Renal pelvis (tissue), 4 donors: ENCODE measurements around the gene C17orf113. TPM values are rescaled to one million over a fixed set of nuclear protein-coding genes. Genes with fewer than 3 reads are reported as not detected.

Experiments
- DNase-seq: peaks from one replicate; pipeline ENCODE4 v3.0.0-alpha.2; 2013
- polyA plus RNA-seq, 3 donors: library from polyadenylated mRNA; unstranded; fragments of 120-200 nt; gene quantifications; one replicate each; pipeline ENCODE4 v1.2.1, GENCODE V29; 2013; ENCODE audit not compliant: insufficient read length in 3 of 3

C17orf113 gene
- polyA plus RNA-seq, 3 donors: 3.8 to 6.2 (median 5.5) TPM

DNA sequence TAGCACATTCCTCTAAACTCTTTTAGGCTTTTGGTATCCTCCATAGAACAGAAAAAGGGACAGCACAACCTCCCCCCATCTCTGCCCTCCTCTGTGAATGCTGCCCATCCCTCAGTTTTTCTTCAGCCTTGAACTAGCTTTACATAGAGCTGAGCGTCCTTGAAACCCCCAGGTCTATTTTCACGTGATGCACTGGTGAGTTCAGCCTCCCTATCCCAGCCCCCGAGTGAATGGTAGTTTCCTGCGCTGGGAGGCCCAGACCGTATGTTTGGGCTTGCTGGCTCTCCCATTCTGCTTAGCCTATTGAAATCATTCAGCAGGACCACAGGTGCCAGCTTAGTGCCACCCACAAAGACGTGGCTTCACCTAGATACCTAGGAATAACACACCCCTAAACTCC, 25.4 kb upstream of the C17orf113 start:
- no peak for DNase-seq

GRCh38 chr17:42072323-42073187, 22.2 kb upstream of the C17orf113 start:
- no peak for DNase-seq

DNA sequence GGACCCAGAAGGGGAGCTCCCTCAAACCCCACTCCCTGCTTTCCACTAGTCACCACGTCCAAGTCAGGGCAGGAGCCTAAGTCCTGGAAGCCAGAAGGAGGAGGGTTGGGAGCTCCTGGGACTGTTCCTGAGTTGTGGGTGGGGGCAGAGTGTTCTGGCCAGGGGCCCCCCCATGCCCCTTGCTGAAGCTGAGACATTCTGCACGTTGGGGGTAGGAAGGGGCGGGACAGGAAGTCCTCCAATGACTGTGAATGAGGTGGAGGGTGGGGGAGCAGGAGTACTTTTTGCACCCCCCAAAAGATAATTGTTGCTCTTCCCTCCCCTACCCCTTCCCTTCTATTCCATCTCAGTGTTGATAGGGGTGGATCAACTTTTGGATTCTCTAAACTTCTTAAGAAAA, 21.4 kb upstream of the C17orf113 start:
- DNase-seq: no peak

- DNase-seq: no peak
Measured at GRCh38 chr17:42068979-42069378, 18.6 kb upstream of the C17orf113 start.

GRCh38 chr17:42067371-42068091, 17.1 kb upstream of the C17orf113 start:
- DNase-seq: peak; percentile 54

DNA sequence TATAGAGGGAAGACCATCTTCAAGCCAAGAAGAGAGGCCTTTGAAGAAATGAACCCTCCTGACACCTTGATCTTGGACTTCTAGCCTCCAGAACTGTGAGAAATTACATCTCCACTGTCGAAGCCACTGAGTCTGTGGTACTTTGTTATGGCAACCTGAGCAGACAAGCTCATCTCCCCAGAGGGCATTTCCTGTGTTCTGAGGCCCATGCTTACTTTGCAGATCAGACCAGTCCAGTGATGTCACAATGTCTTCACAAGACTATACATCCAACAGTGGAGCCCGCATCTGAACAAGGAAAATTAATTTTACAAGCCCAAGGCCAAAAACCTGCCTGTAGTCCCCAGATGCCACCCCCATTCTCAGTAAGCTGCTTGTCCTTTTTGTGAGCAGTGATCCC, 14.8 kb upstream of the C17orf113 start:
- no peak for DNase-seq

DNA sequence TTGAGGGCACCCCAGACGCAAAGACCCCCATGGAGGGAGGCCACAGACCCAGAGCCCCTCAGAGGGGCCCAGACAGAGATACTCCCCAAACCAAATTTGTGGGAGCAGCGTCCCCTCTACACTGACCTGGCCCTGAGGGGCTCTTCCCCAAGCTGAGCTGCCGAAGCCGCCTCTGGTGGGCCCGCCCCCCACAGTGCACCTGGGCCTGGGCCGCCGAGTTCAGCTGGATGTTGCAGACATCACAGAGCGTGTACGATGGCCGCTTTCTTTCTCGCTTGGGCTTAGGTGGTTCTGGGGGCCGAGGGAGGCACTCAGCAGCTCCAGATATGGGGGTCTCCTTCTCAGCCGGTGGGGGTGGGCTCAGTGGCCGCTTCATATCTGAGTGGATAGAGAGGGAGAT, 12.3 kb upstream of the C17orf113 start:
- no peak for DNase-seq

DNA sequence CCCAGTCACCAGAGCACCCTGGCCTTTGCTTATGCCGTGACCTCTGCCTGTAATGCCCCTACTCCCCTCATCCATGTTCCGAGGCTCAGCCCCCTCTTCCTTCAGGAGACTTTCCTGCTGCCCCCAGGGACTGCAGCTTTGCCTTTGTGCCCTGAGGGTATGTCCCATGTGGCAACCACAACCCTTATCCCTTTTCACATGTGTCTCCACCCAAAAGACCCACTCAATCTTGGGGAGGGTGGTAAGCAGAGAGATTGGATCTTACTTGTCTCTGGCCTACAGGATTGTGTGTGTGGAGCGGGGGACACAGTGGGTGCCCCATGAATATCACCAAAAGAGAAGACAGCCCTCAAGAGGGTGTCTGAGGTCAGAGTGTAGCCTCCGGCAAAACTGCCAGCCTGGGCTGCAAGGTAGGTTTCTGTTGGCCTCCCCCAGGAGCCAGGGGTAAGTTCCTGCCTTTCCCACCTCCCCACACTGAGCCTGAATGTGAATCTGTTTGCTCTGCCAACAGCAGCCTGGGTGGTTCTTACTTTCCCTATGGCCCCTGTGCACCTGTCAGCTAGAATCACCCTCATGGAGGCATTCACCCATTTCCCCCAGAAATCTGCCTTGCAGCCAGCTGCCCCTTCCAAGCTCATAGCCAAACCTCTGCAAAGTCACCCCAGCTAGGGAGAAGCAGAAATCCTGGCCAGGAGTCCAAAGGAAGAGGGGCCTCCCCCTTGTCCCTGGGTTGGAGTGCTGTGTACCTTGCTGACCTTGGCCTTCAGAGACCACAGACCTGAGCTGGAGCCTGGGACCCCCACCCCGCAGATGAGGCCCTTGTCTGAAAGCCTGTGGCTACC, 11.5 kb upstream of the C17orf113 start:
- DNase-seq: no peak

DNA sequence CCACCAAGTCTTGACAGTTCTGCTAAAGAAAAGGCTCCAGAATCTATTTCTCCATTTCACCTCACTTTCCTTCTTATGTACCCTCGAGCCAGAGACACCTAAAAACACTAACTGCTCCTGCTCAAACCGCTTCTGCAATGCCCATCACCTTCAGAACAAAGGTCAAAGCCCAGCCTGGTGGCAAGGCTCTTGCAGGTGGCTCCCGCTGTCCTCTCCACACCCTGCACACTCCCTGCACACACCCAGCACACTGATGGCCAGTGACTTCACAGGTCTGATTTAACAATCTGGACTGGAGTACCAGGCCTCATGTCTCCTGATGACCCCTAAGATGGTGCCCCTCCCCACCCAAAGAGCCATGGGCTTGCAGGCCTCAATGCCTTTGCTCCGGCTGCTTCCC, 9.8 kb upstream of the C17orf113 start:
- no peak for DNase-seq

GRCh38 chr17:42059815-42060214, 9.4 kb upstream of the C17orf113 start:
- no peak for DNase-seq

- no peak for DNase-seq
Measured at GRCh38 chr17:42058063-42058462, 7.7 kb upstream of the C17orf113 start.

DNA sequence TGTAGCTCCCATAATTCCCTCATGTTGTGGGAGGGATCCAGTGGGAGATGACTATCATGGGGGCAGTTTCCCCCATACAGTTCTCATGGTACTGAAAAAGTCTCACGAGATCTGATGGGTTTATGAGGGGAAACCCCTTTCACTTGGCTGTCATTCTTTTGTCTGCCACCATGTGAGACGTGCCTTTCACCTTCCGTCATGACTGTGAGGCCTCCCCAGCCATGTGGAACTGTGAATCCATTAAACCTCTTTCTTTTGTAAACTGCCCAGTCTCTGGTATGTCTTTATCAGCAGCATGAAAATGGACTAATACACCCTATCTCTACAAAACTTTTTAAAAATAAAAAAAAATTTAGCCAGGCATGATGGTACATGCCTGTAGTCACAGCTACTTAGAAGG, 6.2 kb upstream of the C17orf113 start:
- no peak for DNase-seq

- DNase-seq: peak; percentile 72
Measured at GRCh38 chr17:42055496-42055895, 5.1 kb upstream of the C17orf113 start.

GRCh38 chr17:42055027-42055426, 4.6 kb upstream of the C17orf113 start:
- peak; percentile 37 for DNase-seq

- peak; percentile 47 for DNase-seq
Measured at GRCh38 chr17:42053731-42054500, 3.5 kb upstream of the C17orf113 start.

DNA sequence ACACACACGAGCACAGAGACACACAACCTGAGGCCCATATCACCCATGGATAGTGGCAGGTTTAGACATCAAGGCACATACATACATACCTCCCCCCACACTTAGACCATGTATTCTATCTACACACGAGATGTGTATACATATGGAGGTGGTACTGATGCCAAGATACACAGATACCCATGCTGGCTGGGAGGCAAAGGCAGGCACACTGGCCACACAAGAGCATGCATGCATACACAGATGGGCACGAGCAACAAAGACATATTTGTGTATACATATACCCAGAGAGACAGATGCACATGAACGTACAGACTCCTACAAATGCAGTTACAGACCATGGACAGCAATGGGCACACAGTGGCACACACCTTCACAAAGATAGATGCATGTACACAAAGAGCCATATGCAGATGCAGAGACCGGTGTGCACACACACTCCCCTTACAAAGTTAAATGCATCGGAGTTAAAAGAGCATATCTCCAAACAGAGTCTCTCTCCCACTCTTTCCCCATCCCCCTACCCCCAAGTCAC, 2.0 kb upstream of the C17orf113 start:
- no peak for DNase-seq

DNA sequence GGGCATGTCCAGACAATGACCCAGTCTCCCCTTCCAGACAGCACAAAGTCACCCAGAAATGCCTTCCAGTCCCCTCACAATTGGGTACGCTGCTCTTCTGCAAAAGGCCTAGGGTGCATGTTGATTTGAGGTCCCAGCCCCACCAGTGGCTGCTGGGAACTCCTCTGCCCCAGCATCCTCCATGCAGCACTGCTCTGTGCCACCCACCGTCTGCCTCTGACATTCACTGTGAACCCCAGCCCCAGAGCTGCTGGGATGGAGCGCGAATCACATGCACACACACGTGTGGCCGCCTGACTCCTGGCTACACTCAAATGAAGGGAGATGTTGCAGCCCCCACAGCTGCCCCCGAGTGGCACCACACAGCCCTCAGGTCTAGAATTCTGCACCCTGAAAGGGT, 1.2 kb upstream of the C17orf113 start:
- DNase-seq: no peak

DNA sequence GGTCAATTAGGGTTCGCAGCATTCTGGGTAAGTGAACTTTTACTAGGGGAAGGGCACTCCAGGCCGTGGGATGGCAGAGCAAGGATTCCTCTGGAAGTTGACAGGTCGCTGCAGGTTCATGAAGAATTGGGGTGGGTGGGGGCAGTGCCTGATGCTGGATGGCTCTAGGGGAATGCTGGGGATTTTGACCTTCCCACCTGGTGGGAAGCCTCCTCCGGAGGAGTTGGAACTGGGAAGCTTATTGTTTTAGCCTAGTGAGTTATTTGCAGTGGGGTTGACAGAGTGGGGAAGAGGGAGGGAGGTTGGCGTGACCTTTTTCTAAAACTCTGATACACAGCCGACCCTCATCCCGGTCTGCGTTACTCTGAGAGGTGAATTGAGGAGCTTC, 606 bp upstream of the C17orf113 start:
- DNase-seq: no peak

DNA sequence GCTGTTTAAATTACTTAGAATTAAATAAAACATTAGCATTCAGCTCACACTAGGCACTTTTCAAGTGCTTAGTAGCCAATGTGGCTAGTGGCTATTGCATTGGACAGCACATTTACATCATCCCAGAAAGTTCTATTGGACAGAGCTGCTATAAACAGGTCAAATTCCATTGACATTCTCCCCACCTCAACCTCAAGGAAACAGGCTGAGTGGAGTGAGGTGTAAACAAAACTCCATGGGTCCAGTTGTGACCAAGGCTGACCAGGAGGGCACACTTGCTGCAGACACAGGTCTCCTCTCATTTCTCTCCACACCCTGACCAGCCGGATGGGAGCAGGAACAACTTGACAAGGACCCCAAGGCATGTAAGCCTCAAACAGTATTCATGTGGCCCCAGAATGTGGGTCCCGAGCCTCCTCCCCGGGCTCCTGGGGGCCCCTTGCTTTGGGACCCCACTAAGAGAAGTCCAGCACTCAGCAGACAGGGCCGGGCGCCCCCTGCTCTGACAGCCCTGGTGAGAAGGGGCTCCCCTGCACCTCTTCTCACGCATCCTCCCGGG, 488 bp downstream of the C17orf113 start:
- no peak for DNase-seq

GRCh38 chr17:42047343-42047742, 3.1 kb downstream of the C17orf113 start:
- DNase-seq: no peak

GRCh38 chr17:42045719-42046118, 4.7 kb downstream of the C17orf113 start:
- DNase-seq: no peak
